Dermis blood vessel endothelial cell (primary cell): ENCODE data around the gene NDRG3. TPM values are rescaled to one million over a fixed set of nuclear protein-coding genes. Genes with fewer than 3 reads are reported as not detected.
"Not testable (repeated sequence)": the region's sequence is repeated elsewhere in the genome, so short reads cannot be mapped to it uniquely, and the experiment has no call there.

Source experiments
- DNase-seq: peaks from one replicate; pipeline ENCODE4 v3.0.0; 2010
- total RNA-seq: library from RNA; depleted of rRNA; stranded (reverse); fragments of >200 nt; gene quantifications from 2 replicates; pipeline ENCODE4 v1.2.3, GENCODE V29; 2014

The NDRG3 gene
- total RNA-seq, 1 donor from 2014 or later, result 18.7 TPM

DNA sequence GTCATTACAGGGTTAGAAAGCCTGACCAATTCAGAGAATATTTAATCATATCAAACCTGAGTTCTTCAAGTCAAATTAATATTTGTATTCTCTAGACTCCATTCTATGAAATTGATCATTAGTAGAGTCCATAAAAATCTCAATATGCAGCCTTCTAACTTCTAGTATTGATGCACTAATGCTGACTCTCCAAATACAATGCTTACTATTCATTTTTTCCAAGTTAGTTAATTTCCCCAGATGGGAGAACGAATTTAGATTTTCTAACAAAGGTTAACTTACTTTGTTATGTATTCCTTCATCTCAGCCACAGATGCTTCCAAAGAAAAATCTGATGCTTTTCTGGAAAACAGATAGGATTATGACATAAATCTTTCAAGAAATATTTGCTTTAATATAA lies 12.4 kb upstream of the NDRG3 start:
- no peak for DNase-seq

- DNase-seq, result no peak
Observed at GRCh38 chr20:36756496-36756895, 10.6 kb upstream of the NDRG3 start.

DNA sequence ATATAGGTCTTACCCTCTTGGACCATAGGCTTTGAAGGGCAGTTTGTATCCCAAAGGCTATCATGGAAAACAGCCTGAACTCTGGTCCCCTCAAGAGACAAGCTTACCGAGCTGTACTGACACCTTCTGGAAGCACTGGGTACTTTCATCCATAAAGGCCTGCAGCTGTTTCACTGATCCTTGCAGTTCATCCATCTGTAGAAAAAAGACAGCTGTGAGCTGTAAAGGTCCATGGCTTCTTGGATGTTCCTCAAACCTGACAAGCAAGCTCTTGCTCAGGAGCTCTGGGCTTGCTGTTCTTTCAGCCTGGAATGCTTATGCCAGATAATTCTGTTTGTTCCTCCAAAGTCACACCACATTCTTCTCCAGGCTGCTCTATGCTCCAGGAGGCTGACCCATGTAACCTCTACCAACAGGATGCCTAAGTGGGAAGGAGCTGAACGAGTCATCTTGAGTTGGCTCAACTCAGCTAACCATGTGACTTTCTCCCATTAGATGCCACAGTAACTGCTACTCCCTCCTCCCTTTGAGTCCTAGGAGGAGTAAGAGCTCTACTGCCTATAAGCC lies 8.8 kb upstream of the NDRG3 start:
- peak; percentile 91 for DNase-seq

DNA sequence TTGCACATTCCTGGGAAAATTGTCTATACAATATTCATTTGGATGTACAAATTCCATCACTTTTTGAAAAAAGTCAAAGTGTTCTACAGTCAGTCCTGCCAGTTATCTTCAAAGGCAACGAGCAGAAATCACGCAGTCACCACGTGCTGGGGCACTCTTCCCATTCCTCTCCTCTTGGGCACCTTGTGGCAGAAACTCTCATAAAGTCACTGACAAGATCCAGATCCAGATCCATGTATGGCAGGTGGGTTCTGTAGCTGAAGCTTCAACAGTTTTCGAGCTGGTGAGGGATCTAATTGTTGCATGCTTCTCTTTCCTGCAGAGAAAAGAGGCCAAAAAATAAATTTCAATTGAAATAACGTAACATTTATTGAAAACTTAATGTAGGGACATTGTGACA lies 6.7 kb upstream of the NDRG3 start:
- no peak for DNase-seq

- DNase-seq, result peak; percentile 32
Observed at GRCh38 chr20:36745234-36745926, 510 bp downstream of the NDRG3 start.

DNA sequence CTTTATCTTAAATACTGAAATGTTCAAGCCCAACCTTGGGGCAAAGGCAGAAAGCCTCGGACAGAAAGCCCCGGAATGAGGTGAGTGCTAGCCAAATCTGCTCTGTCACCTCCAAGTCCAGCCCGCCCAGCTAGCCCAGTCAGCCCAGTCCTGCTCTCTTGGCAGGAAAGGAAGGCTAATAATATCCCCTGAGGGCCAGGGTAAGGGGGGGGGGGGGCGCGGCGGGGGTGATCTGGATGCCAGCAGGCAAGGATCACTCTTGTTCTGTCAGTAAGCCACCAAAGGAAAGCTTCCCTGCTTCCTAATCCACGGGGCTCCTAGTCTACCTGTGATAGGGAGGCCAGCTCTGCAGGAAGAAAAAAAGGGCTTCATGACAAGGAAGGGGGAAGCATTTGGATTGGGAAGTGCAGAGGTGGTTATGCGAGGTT lies 1.1 kb downstream of the NDRG3 start:
- peak; percentile 17 for DNase-seq

- no peak for DNase-seq
Observed at GRCh38 chr20:36744243-36744642, 1.6 kb downstream of the NDRG3 start.

- no peak for DNase-seq
Observed at GRCh38 chr20:36742558-36742957, 3.3 kb downstream of the NDRG3 start.

- no peak for DNase-seq
Observed at GRCh38 chr20:36741072-36741471, 4.8 kb downstream of the NDRG3 start.

- no peak for DNase-seq
Observed at GRCh38 chr20:36737183-36737499, 8.7 kb downstream of the NDRG3 start.

GRCh38 chr20:36736451-36737182 lies 9.3 kb downstream of the NDRG3 start:
- no peak for DNase-seq

DNA sequence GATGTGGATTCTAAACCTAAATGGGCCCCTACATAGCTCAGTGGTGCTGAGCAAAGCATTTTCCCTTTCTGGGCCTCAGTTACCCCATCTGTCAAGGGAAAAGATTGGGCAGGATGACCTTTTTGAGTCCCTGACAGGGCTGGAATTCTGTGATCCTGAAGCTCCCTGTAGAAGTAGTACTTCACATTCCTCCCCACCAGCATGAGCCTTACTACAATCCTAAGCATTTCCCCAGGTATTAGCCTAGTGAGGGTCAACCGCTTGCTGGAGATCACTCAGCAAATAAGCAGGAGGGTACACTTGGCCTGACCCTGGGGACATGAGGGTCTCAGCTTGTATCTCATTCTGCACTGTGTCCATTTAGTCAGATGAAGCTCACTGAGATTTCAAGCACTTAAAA lies 13.4 kb downstream of the NDRG3 start:
- DNase-seq, result no peak

DNA sequence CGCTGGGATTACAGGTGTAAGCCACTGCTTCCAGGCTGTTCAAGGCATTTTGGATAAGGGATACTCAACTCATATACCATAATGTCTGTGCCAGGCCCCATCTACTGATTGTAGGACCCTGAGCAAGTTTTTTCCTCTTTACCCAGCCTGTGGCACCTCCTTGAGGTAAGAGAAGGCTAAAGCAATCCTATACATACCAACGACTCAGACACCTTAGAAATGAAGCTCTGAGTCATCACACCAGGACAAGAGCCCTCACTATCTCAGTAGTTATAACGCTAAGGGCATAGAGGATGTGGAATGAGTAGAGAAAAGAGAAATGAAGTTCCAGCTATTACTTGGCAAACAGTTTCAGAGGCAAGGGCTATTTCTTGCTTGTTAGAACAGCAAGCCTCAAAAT lies 16.9 kb downstream of the NDRG3 start:
- peak; percentile 21 for DNase-seq

- DNase-seq, result no peak
Observed at GRCh38 chr20:36726168-36726567, 19.7 kb downstream of the NDRG3 start.

- no peak for DNase-seq
Observed at GRCh38 chr20:36720510-36720909, 25.4 kb downstream of the NDRG3 start.

DNA sequence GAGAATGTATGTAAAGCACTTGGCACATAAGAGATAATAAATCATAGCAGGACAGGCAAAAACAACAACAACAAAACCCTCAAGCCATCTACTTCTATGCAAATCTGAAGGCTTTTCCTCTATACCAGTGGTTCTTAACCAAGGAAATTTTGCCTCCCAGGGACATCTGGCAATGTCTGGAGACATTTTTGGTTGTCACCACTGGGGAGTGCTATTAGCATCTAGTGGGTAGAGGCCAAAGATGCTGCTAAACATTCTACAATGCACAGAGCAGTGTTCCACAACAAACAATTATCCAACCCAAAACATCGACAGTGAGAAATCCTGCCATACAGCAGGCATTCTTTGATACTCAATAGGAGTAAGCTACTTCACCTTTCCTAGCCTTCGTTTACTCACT lies 28.2 kb downstream of the NDRG3 start:
- DNase-seq, result peak; percentile 48

DNA sequence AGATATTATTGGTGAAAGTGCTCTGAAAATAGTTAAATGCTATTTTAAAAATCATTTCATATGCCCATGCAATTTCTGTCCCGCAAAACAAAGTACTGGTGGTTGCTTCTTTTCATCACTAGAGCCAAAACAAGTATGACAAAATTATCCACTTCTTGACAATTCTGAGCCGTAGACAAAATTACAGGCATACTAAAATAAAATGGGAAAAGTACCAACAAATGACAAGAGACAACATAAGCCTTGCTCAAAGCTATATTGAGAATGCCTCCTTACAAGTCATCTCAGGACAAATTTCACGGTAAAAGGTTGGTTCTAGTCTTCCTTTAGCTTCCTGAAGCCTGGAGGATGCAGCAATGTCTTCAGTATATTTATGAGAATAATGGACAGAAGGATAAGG lies 28.9 kb downstream of the NDRG3 start:
- DNase-seq, result no peak

DNA sequence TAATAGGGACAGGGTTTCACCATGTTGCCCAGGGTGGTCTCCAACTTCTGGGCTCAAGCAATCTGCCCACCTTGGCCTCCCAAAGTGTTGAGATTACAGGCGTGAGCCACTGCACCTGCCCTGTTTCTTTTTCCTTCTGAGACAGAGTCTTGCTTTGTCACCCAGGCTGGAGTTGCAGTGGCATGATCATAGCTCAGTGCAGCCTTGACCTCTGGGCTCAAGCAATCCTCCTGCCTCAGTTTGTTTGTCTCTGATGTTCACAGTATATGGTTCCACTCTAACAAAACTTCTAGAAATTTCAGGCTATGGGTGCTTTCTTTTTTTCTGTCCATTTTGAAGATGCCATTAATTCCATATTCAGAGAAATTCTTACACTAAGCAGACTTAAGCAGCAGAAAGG lies 33.1 kb downstream of the NDRG3 start:
- no peak for DNase-seq

GRCh38 chr20:36709126-36709525 lies 36.8 kb downstream of the NDRG3 start:
- no peak for DNase-seq

- DNase-seq, result no peak
Observed at GRCh38 chr20:36703530-36703929, 42.4 kb downstream of the NDRG3 start.

- no peak for DNase-seq
Observed at GRCh38 chr20:36700438-36700837, 45.5 kb downstream of the NDRG3 start.

GRCh38 chr20:36695467-36695866 lies 50.4 kb downstream of the NDRG3 start:
- DNase-seq, result not testable (repeated sequence)

GRCh38 chr20:36688630-36689029 lies 57.3 kb downstream of the NDRG3 start:
- DNase-seq, result no peak

GRCh38 chr20:36687850-36688249 lies 58.0 kb downstream of the NDRG3 start:
- no peak for DNase-seq
